H1 (cell line): ENCODE measurements around the gene ARHGEF2. TPM values are rescaled to one million over a fixed set of nuclear protein-coding genes. Genes with fewer than 3 reads are reported as not detected.

Experiments used
- CTCF ChIA-PET: fragments of 300-600 bp; sonication (Branson Sonifier 250); formaldehyde crosslinking; loops from one replicate; lab custom pipeline; 2021; ENCODE audit not compliant: partially characterized antibody; lab: Charles Lee
- POLR2A ChIA-PET: fragments of 300-600 bp; sonication (Branson Sonifier 250); formaldehyde crosslinking; loops from one replicate; lab custom pipeline; 2021; ENCODE audit warnings: inconsistent platforms; ENCODE audit not compliant: partially characterized antibody; lab: Charles Lee
- DNase-seq, 2 experiments: peaks; one replicate each; pipeline versions ENCODE4 v3.0.0 to v3.0.0-alpha.2; 2010 to 2022; ENCODE audit warnings: low spot score in 2 of 2, low read depth in 1 of 2, mixed read lengths in 1 of 2
- FAIRE-seq: peaks from 2 replicates; lab custom pipeline; 2011; peaks lifted over from hg19 to GRCh38; lab: Jason Lieb, UNC
- H2AFZ ChIP-seq: 2 replicates; pipeline ENCODE4 v1.8.1; 2012; ENCODE audit warnings: low read length, inconsistent platforms
- H2AK5ac ChIP-seq: 2 replicates; pipeline ENCODE4 v1.6.1; 2013; ENCODE audit warnings: low read depth, low read length
- H2BK120ac ChIP-seq: replicated peaks from 2 replicates; pipeline ENCODE3; 2013; ENCODE audit warnings: low read depth, low read length, inconsistent platforms
- H2BK12ac ChIP-seq: 2 replicates; pipeline ENCODE4 v1.6.1; 2013; ENCODE audit warnings: low read depth, low read length
- H2BK15ac ChIP-seq: 2 replicates; pipeline ENCODE4 v1.6.1; 2013; ENCODE audit warnings: low read length
- H2BK20ac ChIP-seq: 2 replicates; pipeline ENCODE4 v1.6.1; 2013; ENCODE audit warnings: low read length
- H2BK5ac ChIP-seq: 2 replicates; pipeline ENCODE4 v1.6.1; 2013; ENCODE audit warnings: low read depth, low read length
- H3K14ac ChIP-seq: 2 replicates; pipeline ENCODE4 v1.6.1; 2013; ENCODE audit warnings: inconsistent platforms; ENCODE audit not compliant: insufficient read length
- H3K18ac ChIP-seq: 2 replicates; pipeline ENCODE4 v1.6.1; 2013; ENCODE audit warnings: low read length; ENCODE audit errors: extremely low read depth
- H3K23ac ChIP-seq: 2 replicates; pipeline ENCODE4 v1.6.1; 2013; ENCODE audit warnings: inconsistent platforms; ENCODE audit not compliant: insufficient read length
- H3K23me2 ChIP-seq: 2 replicates; pipeline ENCODE4 v1.6.1; 2013; ENCODE audit warnings: low read depth, low read length
- H3K27ac ChIP-seq: 2 replicates; pipeline ENCODE4 v1.6.1; 2011; ENCODE audit warnings: low read depth, low read length, inconsistent platforms
- H3K27me3 ChIP-seq, 4 experiments: replicated peaks in 1 of 4; 1 replicate in 1 of 4; 2 replicates in 3 of 4; pipeline versions ENCODE4 v1.6.1 to v1.8.1; 2011 to 2013; ENCODE audit warnings: low read length in 3 of 4, mild to moderate bottlenecking in 3 of 4, inconsistent platforms in 2 of 4, mixed read lengths in 2 of 4, moderate library complexity in 1 of 4; ENCODE audit not compliant: control insufficient read depth in 3 of 4, insufficient read depth in 3 of 4; ENCODE audit errors: extremely low read depth in 1 of 4
- H3K36me3 ChIP-seq, 4 experiments: 2 replicates each; pipeline versions ENCODE4 v1.6.1 to v1.8.1; 2011 to 2013; ENCODE audit warnings: mild to moderate bottlenecking in 4 of 4, low read length in 3 of 4, moderate library complexity in 2 of 4, control low read depth in 1 of 4, inconsistent platforms in 1 of 4; ENCODE audit not compliant: insufficient read depth in 4 of 4, control insufficient read depth in 2 of 4
- H3K4ac ChIP-seq: replicated peaks from 2 replicates; pipeline ENCODE3; 2013; ENCODE audit warnings: low read length, low read depth, mixed read lengths, inconsistent platforms; ENCODE audit not compliant: insufficient read length
- H3K4me1 ChIP-seq, 4 experiments: replicated peaks in 1 of 4; 1 replicate in 1 of 4; 2 replicates in 3 of 4; pipeline versions ENCODE4 v1.6.1 to v1.8.1; 2011 to 2013; ENCODE audit warnings: low read length in 3 of 4, inconsistent platforms in 2 of 4, mixed read lengths in 1 of 4; ENCODE audit not compliant: insufficient read depth in 4 of 4, control insufficient read depth in 3 of 4
- H3K4me2 ChIP-seq, 2 experiments: 2 replicates each; pipeline versions ENCODE4 v1.6.1 to v1.8.1; 2011 to 2013; ENCODE audit warnings: low read depth in 2 of 2, low read length in 2 of 2, control low read depth in 1 of 2, inconsistent platforms in 1 of 2, mild to moderate bottlenecking in 1 of 2; ENCODE audit not compliant: insufficient read depth in 1 of 2
- H3K4me3 ChIP-seq, 4 experiments: fragments of 200-600, 300-600 bp in 1 of 4; sonication (generic), shearing (Covaris generic), sonication (Bioruptor Twin) in 1 of 4; 2 replicates each; pipeline versions ENCODE4 v1.5.1 to v1.8.1; 2011 to 2016; ENCODE audit warnings: low read length in 4 of 4, low read depth in 3 of 4, control low read depth in 2 of 4, inconsistent platforms in 2 of 4, mild to moderate bottlenecking in 2 of 4, mixed read lengths in 1 of 4, moderate library complexity in 1 of 4; ENCODE audit not compliant: insufficient read depth in 2 of 4; ENCODE audit errors: extremely low read depth in 1 of 4
- H3K56ac ChIP-seq: replicated peaks from 2 replicates; pipeline ENCODE3; 2013; ENCODE audit warnings: low read depth, mild to moderate bottlenecking, mixed read lengths, low read length, inconsistent platforms; ENCODE audit not compliant: insufficient read length
- H3K79me1 ChIP-seq: 2 replicates; pipeline ENCODE4 v1.6.1; 2013; ENCODE audit warnings: low read depth, low read length, control low read depth
- H3K79me2 ChIP-seq, 2 experiments: 2 replicates each; pipeline versions ENCODE4 v1.6.1 to v1.8.1; 2012 to 2013; ENCODE audit warnings: low read length in 2 of 2, mild to moderate bottlenecking in 2 of 2, inconsistent platforms in 1 of 2; ENCODE audit not compliant: insufficient read depth in 2 of 2, control insufficient read depth in 1 of 2
- H3K9ac ChIP-seq, 4 experiments: replicated peaks in 1 of 4; 1 replicate in 1 of 4; 2 replicates in 3 of 4; pipeline versions ENCODE4 v1.6.1 to v1.8.1; 2011 to 2013; ENCODE audit warnings: low read depth in 3 of 4, low read length in 3 of 4, control low read depth in 2 of 4, mild to moderate bottlenecking in 2 of 4, moderate library complexity in 2 of 4, inconsistent platforms in 1 of 4; ENCODE audit errors: extremely low read depth in 1 of 4
- H3K9me3 ChIP-seq, 2 experiments: 2 replicates each; pipeline versions ENCODE4 v1.6.1 to v1.8.1; 2012 to 2013; ENCODE audit warnings: mild to moderate bottlenecking in 2 of 2, moderate library complexity in 2 of 2, control low read depth in 1 of 2, inconsistent platforms in 1 of 2, low read depth in 1 of 2, low read length in 1 of 2, mixed read lengths in 1 of 2; ENCODE audit not compliant: insufficient read depth in 2 of 2
- H4K20me1 ChIP-seq, 2 experiments: replicated peaks in 1 of 2; 2 replicates each; pipeline versions ENCODE3 to v1.8.1; 2011 to 2013; ENCODE audit warnings: inconsistent platforms in 2 of 2, low read length in 2 of 2, mild to moderate bottlenecking in 1 of 2; ENCODE audit not compliant: insufficient read depth in 2 of 2, control insufficient read depth in 1 of 2
- H4K5ac ChIP-seq: 2 replicates; pipeline ENCODE4 v1.6.1; 2013; ENCODE audit warnings: low read length, low read depth, mixed read lengths, inconsistent platforms; ENCODE audit not compliant: insufficient read length
- H4K8ac ChIP-seq: 2 replicates; pipeline ENCODE4 v1.8.0; 2013; ENCODE audit warnings: mild to moderate bottlenecking, moderate library complexity, low read length, inconsistent platforms; ENCODE audit not compliant: insufficient read depth; ENCODE audit errors: extremely low read depth
- H4K91ac ChIP-seq: replicated peaks from 2 replicates; pipeline ENCODE3; 2013; ENCODE audit warnings: low read length, mixed read lengths, inconsistent platforms; ENCODE audit not compliant: insufficient read length
- ATF3 ChIP-seq: IDR thresholded peaks from 2 replicates; pipeline ENCODE4 v1.6.1; 2011; ENCODE audit warnings: low read depth, mild to moderate bottlenecking, low read length; ENCODE audit not compliant: insufficient read depth
- BRCA1 ChIP-seq: IDR thresholded peaks from 2 replicates; pipeline ENCODE4 v1.6.1; 2012; ENCODE audit warnings: low read depth, low read length, improper control_type of control experiment
- CBX8 ChIP-seq: fragments of 300-800, 300-1000 bp; sonication (generic); IDR thresholded peaks from 2 replicates; pipeline ENCODE4 v1.7.1; 2016; ENCODE audit warnings: low read depth, low read length, borderline replicate concordance
- E2F6 ChIP-seq: IDR thresholded peaks from 2 replicates; pipeline ENCODE4 v1.6.1; 2012; ENCODE audit warnings: inconsistent platforms
- PHF8 ChIP-seq: fragments of 200-600 bp; sonication (generic); conservative IDR thresholded peaks from 2 replicates; pipeline ENCODE4 v1.7.1; 2012; ENCODE audit warnings: low read depth, mild to moderate bottlenecking, inconsistent platforms, low read length, moderate library complexity
- POU5F1 ChIP-seq: IDR thresholded peaks from 2 replicates; pipeline ENCODE4 v1.6.1; 2011; ENCODE audit warnings: low read depth, mild to moderate bottlenecking, low read length, moderate library complexity
- SP4 ChIP-seq: IDR thresholded peaks from 2 replicates; pipeline ENCODE4 v1.6.1; 2012; ENCODE audit warnings: low read length, inconsistent platforms
- TAF1 ChIP-seq: IDR thresholded peaks from 2 replicates; pipeline ENCODE4 v1.6.1; 2011; ENCODE audit warnings: mild to moderate bottlenecking, low read depth, low read length
- USF2 ChIP-seq: IDR thresholded peaks from 2 replicates; pipeline ENCODE4 v1.6.1; 2011; ENCODE audit warnings: low read length, improper control_type of control experiment
- WGBS, 2 experiments: shearing (Covaris generic) in 1 of 2; methylation state at CpG; one replicate each; pipeline versions ENCODE4 v1.1.6 to v1.1.7; 2013 to 2015; ENCODE audit warnings: low lambda C conversion rate in 2 of 2, mixed read lengths in 2 of 2, inconsistent platforms in 1 of 2, low coverage in 1 of 2, missing lambda C conversion rate in 1 of 2; ENCODE audit not compliant: insufficient replicate concordance in 2 of 2, insufficient coverage in 1 of 2, insufficient read length in 1 of 2; ENCODE audit errors: extremely low coverage in 1 of 2, missing lambda C conversion rate in 1 of 2; 5-methylcytosine and 5-hydroxymethylcytosine counted together
- polyA plus RNA-seq, 7 experiments: library from polyadenylated mRNA; depleted of rRNA in 3 of 7; stranded (reverse) in 5 of 7; unstranded in 2 of 7; fragments of >200 nt in 5 of 7; fragments of 200-250 nt in 2 of 7; gene quantifications; 1 replicate in 5 of 7; 2 replicates in 1 of 7; 4 replicates in 1 of 7; pipeline versions ENCODE4 v1.2.1 to v1.2.3, GENCODE V29; 2011 to 2013; ENCODE audit warnings: missing spikeins in 2 of 7, mixed read lengths in 2 of 7
- total RNA-seq: library from RNA; stranded (reverse); fragmentation: NEBNext Ultra II Directional; extraction: Animal tissue kit (Norgen Biotek cat#: 25700); gene quantifications from 2 replicates; pipeline ENCODE4 v1.2.1, GENCODE V29; 2021

ARHGEF2 gene
- total and polyA plus RNA-seq, 2 of the 8 experiments (the other 6 are each of a cell fraction or from before 2014, with no cell fraction given) = 42.7 to 80.5 TPM

GRCh38 chr1:156024801-156025200 is 46.5 kb upstream of the ARHGEF2 start:
- Histone ChIP-seq H3K79me1 (0 out of 2 replicates have a peak, but pooled peaks cover 4% of the 10 kb centered on the region), H3K27me3 (peaks cover 0 to 4% (median under 1%) of the 10 kb centered on the region in 4 experiments; a peak in 1 of 7 replicates), H3K18ac (no peak overlapping the region), H3K23ac (no peak overlapping the region), H3K14ac (no peak overlapping the region), H4K5ac (no peak overlapping the region), H3K27ac (no peak overlapping the region), H3K4ac (no peak overlapping the region), H4K91ac (no peak overlapping the region), H2BK5ac (no peak overlapping the region), H3K9ac (no peak overlapping the region), H2AFZ (no peak overlapping the region), H2BK15ac (no peak overlapping the region), H3K79me2 (peaks cover 5 to 7% of the 10 kb centered on the region in 2 experiments), H3K23me2 (peaks cover 5% of the 10 kb centered on the region; the same call in 1 of the 2 replicates), H4K20me1 (peaks cover 0 to 3% of the 10 kb centered on the region in 2 experiments), H2BK120ac (no peak overlapping the region), H3K56ac (no peak overlapping the region), H4K8ac (no peak overlapping the region), H2AK5ac (no peak overlapping the region), H3K4me1 (peaks cover 0 to 4% (median under 1%) of the 10 kb centered on the region in 4 experiments; a peak in 4 of 7 replicates), H2BK12ac (peak overlapping the region; percentile 1; the same call in 1 of the 2 replicates), H3K4me3 (no peak overlapping the region), H3K4me2 (no peak overlapping the region), H3K9me3 (no peaks in the 10 kb centered on the region), H2BK20ac (no peak overlapping the region), H3K36me3 (no peaks in the 10 kb centered on the region)
- WGBS, 2 experiments = 95% methylated on average over 5 of the region's 5 CpGs; no CpG with 5 or more reads in 1 of the 2 experiments
- no peak for DNase-seq
- no peak for TF ChIP-seq CBX8
- TF ChIP-seq PHF8 = no peak
- TF ChIP-seq POU5F1 = no peak
- no peak for TF ChIP-seq TAF1
- TF ChIP-seq ATF3 = no peak
- TF ChIP-seq BRCA1 = no peak
- TF ChIP-seq SP4 = no peak
- no peak for TF ChIP-seq E2F6
- TF ChIP-seq USF2 = no peak
- ChIA-PET POLR2A (interaction anchor here (0.6 to 1.4 kb wide), 3 partner anchors 29 to 619 kb away, joined by 4 read pairs; partner anchors contain the start of gene LAMTOR2), CTCF (interaction anchor here (0.6 to 2.2 kb wide), 15 partner anchors 9 to 105 kb away, joined by 3 to 9 read pairs (median 4); no protein-coding TSS in a partner anchor)
- FAIRE-seq = no peak
